TTC549 (cell line): ENCODE results near the gene IGSF21.

ENCODE experiments used
- FAIRE-seq: peaks from 2 replicates; lab custom pipeline; 2012; peaks lifted over from hg19 to GRCh38; lab: Jason Lieb, UNC

The IGSF21 gene

GRCh38 chr1:18107369-18108298 lies at the start of gene IGSF21:
IGSF21 (plus strand) TSS chr1:18107798; CDS start chr1:18108129, 331 bp downstream.
- FAIRE-seq = no peak

- FAIRE-seq = no peak
These were observed 49.2 kb upstream of the IGSF21 start for GRCh38 chr1:18058206-18058921.

- no peak for FAIRE-seq
These were observed 48.5 kb upstream of the IGSF21 start for GRCh38 chr1:18058981-18059605.

GRCh38 chr1:18060366-18060765 lies 47.2 kb upstream of the IGSF21 start:
- FAIRE-seq = no peak

- FAIRE-seq = no peak
These were observed 45.4 kb upstream of the IGSF21 start for GRCh38 chr1:18062185-18062584.

GRCh38 chr1:18064534-18064933 lies 43.1 kb upstream of the IGSF21 start:
- FAIRE-seq = no peak

- no peak for FAIRE-seq
These were observed 41.0 kb upstream of the IGSF21 start for GRCh38 chr1:18066576-18066975.

- no peak for FAIRE-seq
These were observed 37.7 kb upstream of the IGSF21 start for GRCh38 chr1:18069903-18070302.

GRCh38 chr1:18072066-18072465 lies 35.5 kb upstream of the IGSF21 start:
- FAIRE-seq = no peak

- FAIRE-seq = no peak
These were observed 34.4 kb upstream of the IGSF21 start for GRCh38 chr1:18073066-18073642.

GRCh38 chr1:18077657-18078215 lies 29.9 kb upstream of the IGSF21 start:
- no peak for FAIRE-seq

- FAIRE-seq = no peak
These were observed 27.5 kb upstream of the IGSF21 start for GRCh38 chr1:18079941-18080735.

- FAIRE-seq = no peak
These were observed 22.1 kb upstream of the IGSF21 start for GRCh38 chr1:18085387-18086074.

- no peak for FAIRE-seq
These were observed 19.5 kb upstream of the IGSF21 start for GRCh38 chr1:18088077-18088594.

GRCh38 chr1:18089488-18089887 lies 18.1 kb upstream of the IGSF21 start:
- FAIRE-seq = no peak

GRCh38 chr1:18090636-18091035 lies 17.0 kb upstream of the IGSF21 start:
- no peak for FAIRE-seq

GRCh38 chr1:18091660-18092446 lies 15.7 kb upstream of the IGSF21 start:
- FAIRE-seq = no peak

- no peak for FAIRE-seq
These were observed 14.4 kb upstream of the IGSF21 start for GRCh38 chr1:18093193-18093592.

- no peak for FAIRE-seq
These were observed 14.0 kb upstream of the IGSF21 start for GRCh38 chr1:18093646-18094045.

GRCh38 chr1:18094096-18094495 lies 13.5 kb upstream of the IGSF21 start:
- no peak for FAIRE-seq
